Karpas-422 (cell line): ENCODE data around the gene DERA. TPM values are rescaled to one million over a fixed set of nuclear protein-coding genes. Genes with fewer than 3 reads are reported as not detected.
"Not testable (repeated sequence)": the region's sequence is repeated elsewhere in the genome, so short reads cannot be mapped to it uniquely, and the experiment has no call there.

Source experiments
- DNase-seq: peaks from one replicate; pipeline ENCODE4 v3.0.0-alpha.2; 2015
- H2AFZ ChIP-seq: fragments of 200-600 bp; sonication (generic); 2 replicates; pipeline ENCODE4 v1.6.1; 2014; ENCODE audit warnings: antibody characterized with exemption, low read length, mixed read lengths
- H3K27ac ChIP-seq: fragments of 200-600 bp; sonication (generic); 2 replicates; pipeline ENCODE4 v1.5.1; 2014; ENCODE audit warnings: mild to moderate bottlenecking, low read length, moderate library complexity
- H3K27me3 ChIP-seq: fragments of 200-600 bp; sonication (generic); 2 replicates; pipeline ENCODE4 v1.6.1; 2014; ENCODE audit warnings: low read length, mixed read lengths
- H3K36me3 ChIP-seq: fragments of 200-600 bp; sonication (generic); 2 replicates; pipeline ENCODE4 v1.6.1; 2014; ENCODE audit warnings: low read length, mixed read lengths; ENCODE audit not compliant: insufficient read depth
- H3K4me1 ChIP-seq: fragments of 200-600 bp; sonication (generic); 2 replicates; pipeline ENCODE4 v1.6.1; 2014; ENCODE audit warnings: mild to moderate bottlenecking, low read length, mixed read lengths
- H3K4me2 ChIP-seq: fragments of 200-600 bp; sonication (generic); 2 replicates; pipeline ENCODE4 v1.6.1; 2014; ENCODE audit warnings: low read length, low read depth, mild to moderate bottlenecking; ENCODE audit not compliant: poor library complexity, severe bottlenecking
- H3K4me3 ChIP-seq: fragments of 200-600 bp; sonication (generic); 2 replicates; pipeline ENCODE4 v1.5.1; 2014; ENCODE audit warnings: mild to moderate bottlenecking, antibody characterized with exemption, low read length, mixed read lengths
- H3K79me2 ChIP-seq: fragments of 200-600 bp; sonication (generic); 2 replicates; pipeline ENCODE4 v1.6.1; 2014; ENCODE audit warnings: mild to moderate bottlenecking, low read length, mixed read lengths
- H3K9ac ChIP-seq: fragments of 200-600 bp; sonication (generic); 2 replicates; pipeline ENCODE4 v1.6.0; 2014; ENCODE audit warnings: low read length
- H3K9me2 ChIP-seq: fragments of 200-600 bp; sonication (generic), shearing (Covaris generic); replicated peaks from 2 replicates; pipeline ENCODE4 v1.6.0; 2014; ENCODE audit warnings: mild to moderate bottlenecking, low read length, moderate library complexity; ENCODE audit not compliant: insufficient read depth
- H3K9me3 ChIP-seq: fragments of 300-700, 200-600 bp; sonication (generic); 2 replicates; pipeline ENCODE4 v1.6.1; 2014; ENCODE audit warnings: low read length, mixed read lengths
- H4K20me1 ChIP-seq: fragments of 200-600 bp; sonication (generic); 2 replicates; pipeline ENCODE4 v1.6.1; 2014; ENCODE audit warnings: mild to moderate bottlenecking, antibody characterized with exemption, low read length, low read depth; ENCODE audit not compliant: insufficient read depth
- total RNA-seq: library from RNA; depleted of rRNA; stranded (reverse); fragments of >200 nt; shearing (Covaris generic); gene quantifications from 2 replicates; pipeline ENCODE4 v1.2.3, GENCODE V29; 2014; ENCODE audit warnings: low replicate concordance

DERA gene
- total RNA-seq, 1 experiment from 2014 or later = 11.1 TPM

GRCh38 chr12:16046266-16046665 is 135.1 kb downstream of the DERA start:
- Histone ChIP-seq H3K4me3 (no peak overlapping the region), H4K20me1 (no peaks in the 10 kb centered on the region), H3K36me3 (no peaks in the 10 kb centered on the region), H3K9ac (no peak overlapping the region), H3K4me1 (no peaks in the 10 kb centered on the region), H2AFZ (no peak overlapping the region), H3K27ac (no peak overlapping the region), H3K79me2 (no peaks in the 10 kb centered on the region), H3K27me3 (no peaks in the 10 kb centered on the region), H3K4me2 (no peak overlapping the region), H3K9me2 (no peaks in the 10 kb centered on the region), H3K9me3 (no peaks in the 10 kb centered on the region)
- no peak for DNase-seq

- Histone ChIP-seq H3K79me2 (no peaks in the 10 kb centered on the region), H4K20me1 (no peaks in the 10 kb centered on the region)
Measured at GRCh38 chr12:16048511-16048910, 137.4 kb downstream of the DERA start.

GRCh38 chr12:16056910-16057309 is 145.8 kb downstream of the DERA start:
- no peaks in the 10 kb centered on the region for H3K4me1 ChIP-seq
- H4K20me1 ChIP-seq = no peaks in the 10 kb centered on the region
- H3K27me3 ChIP-seq = no peaks in the 10 kb centered on the region

More at GRCh38 chr12:16048511-16048910, 137.4 kb downstream of the DERA start:
- H3K4me1 ChIP-seq = no peaks in the 10 kb centered on the region
- DNase-seq = no peak
- H3K27ac ChIP-seq = no peak overlapping the region
- H3K9ac ChIP-seq = no peak overlapping the region
- no peak overlapping the region for H3K4me3 ChIP-seq
- H2AFZ ChIP-seq = no peak overlapping the region
- H3K4me2 ChIP-seq = no peak overlapping the region
- no peaks in the 10 kb centered on the region for H3K9me2 ChIP-seq
- H3K27me3 ChIP-seq = no peaks in the 10 kb centered on the region
- no peaks in the 10 kb centered on the region for H3K9me3 ChIP-seq
- no peaks in the 10 kb centered on the region for H3K36me3 ChIP-seq

GRCh38 chr12:16057351-16057751 is 146.2 kb downstream of the DERA start:
- H3K27ac ChIP-seq, H3K9ac ChIP-seq, H3K4me2 ChIP-seq: not testable (repeated sequence)

More at GRCh38 chr12:16056910-16057309, 145.8 kb downstream of the DERA start:
- no peaks in the 10 kb centered on the region for H3K36me3 ChIP-seq
- no peaks in the 10 kb centered on the region; the same call in 1 of the 2 replicates for H3K9me2 ChIP-seq
- no peak overlapping the region for H3K27ac ChIP-seq
- H3K79me2 ChIP-seq = no peaks in the 10 kb centered on the region
- H3K4me2 ChIP-seq = no peak overlapping the region
- no peak overlapping the region for H3K4me3 ChIP-seq
- H3K9ac ChIP-seq = no peak overlapping the region
- no peaks in the 10 kb centered on the region for H3K9me3 ChIP-seq
- DNase-seq = no peak
- no peak overlapping the region for H2AFZ ChIP-seq

DNA sequence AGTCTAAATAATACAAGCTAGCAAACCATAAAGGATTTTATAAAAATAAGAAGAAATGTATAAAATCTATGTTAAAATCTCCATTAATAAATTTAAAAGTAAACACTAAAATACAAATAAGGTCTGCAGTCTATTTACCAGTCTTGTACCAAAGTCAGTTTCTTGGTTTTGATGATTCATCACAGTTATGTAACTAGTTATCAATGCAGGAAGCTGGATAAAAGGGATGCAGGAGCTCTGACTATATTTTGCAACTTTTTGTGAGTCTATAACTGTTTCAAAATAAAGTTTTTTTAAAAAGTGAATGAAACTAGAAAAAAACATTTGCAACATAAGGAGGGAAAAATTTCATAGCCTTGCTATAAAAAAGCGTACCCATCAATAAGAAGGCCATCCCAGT is 151.5 kb downstream of the DERA start:
- H3K4me3 ChIP-seq = no peak overlapping the region
- no peak overlapping the region for H3K27ac ChIP-seq
- DNase-seq = no peak
- no peaks in the 10 kb centered on the region for H3K79me2 ChIP-seq
- no peaks in the 10 kb centered on the region for H3K36me3 ChIP-seq
- no peaks in the 10 kb centered on the region for H3K4me1 ChIP-seq
- H3K4me2 ChIP-seq = no peak overlapping the region
- no peak overlapping the region for H3K9ac ChIP-seq
- no peaks in the 10 kb centered on the region for H3K9me2 ChIP-seq
- no peaks in the 10 kb centered on the region for H3K27me3 ChIP-seq
- no peak overlapping the region for H2AFZ ChIP-seq
- H4K20me1 ChIP-seq = no peaks in the 10 kb centered on the region
- no peaks in the 10 kb centered on the region for H3K9me3 ChIP-seq

More at GRCh38 chr12:16057351-16057751, 146.2 kb downstream of the DERA start:
- H3K9me2 ChIP-seq, H3K9me3 ChIP-seq, H3K36me3 ChIP-seq, H4K20me1 ChIP-seq, DNase-seq, H2AFZ ChIP-seq, H3K27me3 ChIP-seq, H3K4me1 ChIP-seq, H3K79me2 ChIP-seq, H3K4me3 ChIP-seq: not testable (repeated sequence)

GRCh38 chr12:16063726-16064125 is 152.6 kb downstream of the DERA start:
- H3K36me3 ChIP-seq = no peaks in the 10 kb centered on the region
- no peaks in the 10 kb centered on the region for H3K9me3 ChIP-seq
- no peaks in the 10 kb centered on the region for H3K4me1 ChIP-seq
- no peak overlapping the region for H2AFZ ChIP-seq
- H4K20me1 ChIP-seq = no peaks in the 10 kb centered on the region
- H3K27me3 ChIP-seq = no peaks in the 10 kb centered on the region
- no peak overlapping the region for H3K27ac ChIP-seq
- no peaks in the 10 kb centered on the region for H3K9me2 ChIP-seq
- no peak overlapping the region for H3K4me2 ChIP-seq
- no peaks in the 10 kb centered on the region for H3K79me2 ChIP-seq
- no peak overlapping the region for H3K4me3 ChIP-seq
- no peak for DNase-seq
- H3K9ac ChIP-seq = no peak overlapping the region

DNA sequence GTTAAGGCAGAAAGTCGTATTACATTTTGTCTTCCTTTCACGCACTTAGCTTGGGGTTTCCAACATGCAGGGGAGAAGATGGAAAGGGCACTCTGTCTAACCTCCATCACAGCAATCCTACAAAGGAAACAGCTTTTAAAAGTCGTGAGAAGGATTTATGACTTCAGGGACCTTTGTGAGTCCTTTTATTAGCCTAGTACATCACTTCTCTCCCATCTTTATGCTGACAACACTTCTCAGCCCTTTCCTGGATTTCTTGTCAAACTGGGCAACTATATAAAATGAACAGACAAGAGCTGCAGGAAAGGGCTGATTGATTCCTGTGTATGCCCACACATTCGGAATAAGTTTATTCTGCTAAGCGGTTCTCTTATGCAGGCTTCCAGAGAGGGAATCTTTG is 159.0 kb downstream of the DERA start:
- Histone ChIP-seq H3K4me1 (no peaks in the 10 kb centered on the region), H3K9me3 (no peaks in the 10 kb centered on the region), H3K9ac (no peak overlapping the region), H3K4me2 (no peak overlapping the region), H3K27me3 (no peaks in the 10 kb centered on the region), H2AFZ (no peak overlapping the region), H3K4me3 (no peak overlapping the region), H3K9me2 (no peaks in the 10 kb centered on the region), H3K27ac (no peak overlapping the region), H3K79me2 (no peaks in the 10 kb centered on the region), H3K36me3 (no peaks in the 10 kb centered on the region), H4K20me1 (no peaks in the 10 kb centered on the region)
- DNase-seq = no peak

GRCh38 chr12:16072678-16073077 is 161.5 kb downstream of the DERA start:
- H4K20me1 ChIP-seq = no peaks in the 10 kb centered on the region
- H3K9me3 ChIP-seq = no peaks in the 10 kb centered on the region
- no peak overlapping the region for H3K9ac ChIP-seq
- no peaks in the 10 kb centered on the region for H3K36me3 ChIP-seq
- H3K27ac ChIP-seq = no peak overlapping the region
- H3K4me3 ChIP-seq = no peak overlapping the region
- no peaks in the 10 kb centered on the region for H3K27me3 ChIP-seq
- H3K4me2 ChIP-seq = no peak overlapping the region
- H3K4me1 ChIP-seq = no peaks in the 10 kb centered on the region
- DNase-seq = no peak
- no peaks in the 10 kb centered on the region for H3K9me2 ChIP-seq
- H3K79me2 ChIP-seq = no peaks in the 10 kb centered on the region
- H2AFZ ChIP-seq = no peak overlapping the region

DNA sequence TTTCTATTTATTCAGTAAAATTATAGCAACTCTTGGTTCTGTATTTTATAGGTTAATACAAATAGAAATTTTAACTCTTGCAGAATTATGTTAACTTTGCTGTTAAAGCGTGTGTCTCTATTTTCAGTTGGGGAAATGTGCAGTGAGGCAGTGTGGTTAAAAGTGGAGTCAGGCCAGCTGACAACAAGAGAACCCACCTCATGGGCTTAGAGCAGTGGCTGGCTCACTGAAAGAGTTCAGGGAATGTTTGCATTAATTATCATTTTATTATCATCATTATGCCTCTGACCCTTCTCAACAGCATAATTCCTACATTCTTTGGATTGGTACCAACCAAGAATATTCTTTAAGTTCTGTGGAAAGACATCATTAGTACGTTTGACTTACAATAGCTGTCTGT is 163.8 kb downstream of the DERA start:
- no peaks in the 10 kb centered on the region for H3K36me3 ChIP-seq
- no peak overlapping the region for H3K4me2 ChIP-seq
- no peaks in the 10 kb centered on the region for H3K9me2 ChIP-seq
- H2AFZ ChIP-seq = no peak overlapping the region
- H3K79me2 ChIP-seq = no peaks in the 10 kb centered on the region
- H3K27ac ChIP-seq = no peak overlapping the region
- H3K9ac ChIP-seq = no peak overlapping the region
- no peaks in the 10 kb centered on the region for H3K27me3 ChIP-seq
- no peak for DNase-seq
- no peak overlapping the region for H3K4me3 ChIP-seq
- H3K4me1 ChIP-seq = no peaks in the 10 kb centered on the region
- no peaks in the 10 kb centered on the region for H4K20me1 ChIP-seq
- H3K9me3 ChIP-seq = no peaks in the 10 kb centered on the region
